H1 (cell line): ENCODE measurements around the gene SMOC2. TPM values are rescaled to one million over a fixed set of nuclear protein-coding genes. Genes with fewer than 3 reads are reported as not detected.

Source experiments
- CTCF ChIA-PET: fragments of 300-600 bp; sonication (Branson Sonifier 250); formaldehyde crosslinking; loops from one replicate; lab custom pipeline; 2021; ENCODE audit not compliant: partially characterized antibody; lab: Charles Lee
- POLR2A ChIA-PET: fragments of 300-600 bp; sonication (Branson Sonifier 250); formaldehyde crosslinking; loops from one replicate; lab custom pipeline; 2021; ENCODE audit warnings: inconsistent platforms; ENCODE audit not compliant: partially characterized antibody; lab: Charles Lee
- DNase-seq, 2 experiments: peaks; one replicate each; pipeline versions ENCODE4 v3.0.0 to v3.0.0-alpha.2; 2010 to 2022; ENCODE audit warnings: low spot score in 2 of 2, low read depth in 1 of 2, mixed read lengths in 1 of 2
- FAIRE-seq: peaks from 2 replicates; lab custom pipeline; 2011; peaks lifted over from hg19 to GRCh38; lab: Jason Lieb, UNC
- H2AFZ ChIP-seq: 2 replicates; pipeline ENCODE4 v1.8.1; 2012; ENCODE audit warnings: low read length, inconsistent platforms
- H2AK5ac ChIP-seq: 2 replicates; pipeline ENCODE4 v1.6.1; 2013; ENCODE audit warnings: low read depth, low read length
- H2BK120ac ChIP-seq: replicated peaks from 2 replicates; pipeline ENCODE3; 2013; ENCODE audit warnings: low read depth, low read length, inconsistent platforms
- H2BK12ac ChIP-seq: 2 replicates; pipeline ENCODE4 v1.6.1; 2013; ENCODE audit warnings: low read depth, low read length
- H2BK15ac ChIP-seq: 2 replicates; pipeline ENCODE4 v1.6.1; 2013; ENCODE audit warnings: low read length
- H2BK20ac ChIP-seq: 2 replicates; pipeline ENCODE4 v1.6.1; 2013; ENCODE audit warnings: low read length
- H2BK5ac ChIP-seq: 2 replicates; pipeline ENCODE4 v1.6.1; 2013; ENCODE audit warnings: low read depth, low read length
- H3K14ac ChIP-seq: 2 replicates; pipeline ENCODE4 v1.6.1; 2013; ENCODE audit warnings: inconsistent platforms; ENCODE audit not compliant: insufficient read length
- H3K18ac ChIP-seq: 2 replicates; pipeline ENCODE4 v1.6.1; 2013; ENCODE audit warnings: low read length; ENCODE audit errors: extremely low read depth
- H3K23ac ChIP-seq: 2 replicates; pipeline ENCODE4 v1.6.1; 2013; ENCODE audit warnings: inconsistent platforms; ENCODE audit not compliant: insufficient read length
- H3K23me2 ChIP-seq: 2 replicates; pipeline ENCODE4 v1.6.1; 2013; ENCODE audit warnings: low read depth, low read length
- H3K27ac ChIP-seq: 2 replicates; pipeline ENCODE4 v1.6.1; 2011; ENCODE audit warnings: low read depth, low read length, inconsistent platforms
- H3K27me3 ChIP-seq, 4 experiments: replicated peaks in 1 of 4; 1 replicate in 1 of 4; 2 replicates in 3 of 4; pipeline versions ENCODE4 v1.6.1 to v1.8.1; 2011 to 2013; ENCODE audit warnings: low read length in 3 of 4, mild to moderate bottlenecking in 3 of 4, inconsistent platforms in 2 of 4, mixed read lengths in 2 of 4, moderate library complexity in 1 of 4; ENCODE audit not compliant: control insufficient read depth in 3 of 4, insufficient read depth in 3 of 4; ENCODE audit errors: extremely low read depth in 1 of 4
- H3K36me3 ChIP-seq, 4 experiments: 2 replicates each; pipeline versions ENCODE4 v1.6.1 to v1.8.1; 2011 to 2013; ENCODE audit warnings: mild to moderate bottlenecking in 4 of 4, low read length in 3 of 4, moderate library complexity in 2 of 4, control low read depth in 1 of 4, inconsistent platforms in 1 of 4; ENCODE audit not compliant: insufficient read depth in 4 of 4, control insufficient read depth in 2 of 4
- H3K4ac ChIP-seq: replicated peaks from 2 replicates; pipeline ENCODE3; 2013; ENCODE audit warnings: low read length, low read depth, mixed read lengths, inconsistent platforms; ENCODE audit not compliant: insufficient read length
- H3K4me1 ChIP-seq, 4 experiments: replicated peaks in 1 of 4; 1 replicate in 1 of 4; 2 replicates in 3 of 4; pipeline versions ENCODE4 v1.6.1 to v1.8.1; 2011 to 2013; ENCODE audit warnings: low read length in 3 of 4, inconsistent platforms in 2 of 4, mixed read lengths in 1 of 4; ENCODE audit not compliant: insufficient read depth in 4 of 4, control insufficient read depth in 3 of 4
- H3K4me2 ChIP-seq, 2 experiments: 2 replicates each; pipeline versions ENCODE4 v1.6.1 to v1.8.1; 2011 to 2013; ENCODE audit warnings: low read depth in 2 of 2, low read length in 2 of 2, control low read depth in 1 of 2, inconsistent platforms in 1 of 2, mild to moderate bottlenecking in 1 of 2; ENCODE audit not compliant: insufficient read depth in 1 of 2
- H3K4me3 ChIP-seq, 4 experiments: fragments of 200-600, 300-600 bp in 1 of 4; sonication (generic), shearing (Covaris generic), sonication (Bioruptor Twin) in 1 of 4; 2 replicates each; pipeline versions ENCODE4 v1.5.1 to v1.8.1; 2011 to 2016; ENCODE audit warnings: low read length in 4 of 4, low read depth in 3 of 4, control low read depth in 2 of 4, inconsistent platforms in 2 of 4, mild to moderate bottlenecking in 2 of 4, mixed read lengths in 1 of 4, moderate library complexity in 1 of 4; ENCODE audit not compliant: insufficient read depth in 2 of 4; ENCODE audit errors: extremely low read depth in 1 of 4
- H3K56ac ChIP-seq: replicated peaks from 2 replicates; pipeline ENCODE3; 2013; ENCODE audit warnings: low read depth, mild to moderate bottlenecking, mixed read lengths, low read length, inconsistent platforms; ENCODE audit not compliant: insufficient read length
- H3K79me1 ChIP-seq: 2 replicates; pipeline ENCODE4 v1.6.1; 2013; ENCODE audit warnings: low read depth, low read length, control low read depth
- H3K79me2 ChIP-seq, 2 experiments: 2 replicates each; pipeline versions ENCODE4 v1.6.1 to v1.8.1; 2012 to 2013; ENCODE audit warnings: low read length in 2 of 2, mild to moderate bottlenecking in 2 of 2, inconsistent platforms in 1 of 2; ENCODE audit not compliant: insufficient read depth in 2 of 2, control insufficient read depth in 1 of 2
- H3K9ac ChIP-seq, 4 experiments: replicated peaks in 1 of 4; 1 replicate in 1 of 4; 2 replicates in 3 of 4; pipeline versions ENCODE4 v1.6.1 to v1.8.1; 2011 to 2013; ENCODE audit warnings: low read depth in 3 of 4, low read length in 3 of 4, control low read depth in 2 of 4, mild to moderate bottlenecking in 2 of 4, moderate library complexity in 2 of 4, inconsistent platforms in 1 of 4; ENCODE audit errors: extremely low read depth in 1 of 4
- H3K9me3 ChIP-seq, 2 experiments: 2 replicates each; pipeline versions ENCODE4 v1.6.1 to v1.8.1; 2012 to 2013; ENCODE audit warnings: mild to moderate bottlenecking in 2 of 2, moderate library complexity in 2 of 2, control low read depth in 1 of 2, inconsistent platforms in 1 of 2, low read depth in 1 of 2, low read length in 1 of 2, mixed read lengths in 1 of 2; ENCODE audit not compliant: insufficient read depth in 2 of 2
- H4K20me1 ChIP-seq, 2 experiments: replicated peaks in 1 of 2; 2 replicates each; pipeline versions ENCODE3 to v1.8.1; 2011 to 2013; ENCODE audit warnings: inconsistent platforms in 2 of 2, low read length in 2 of 2, mild to moderate bottlenecking in 1 of 2; ENCODE audit not compliant: insufficient read depth in 2 of 2, control insufficient read depth in 1 of 2
- H4K5ac ChIP-seq: 2 replicates; pipeline ENCODE4 v1.6.1; 2013; ENCODE audit warnings: low read length, low read depth, mixed read lengths, inconsistent platforms; ENCODE audit not compliant: insufficient read length
- H4K8ac ChIP-seq: 2 replicates; pipeline ENCODE4 v1.8.0; 2013; ENCODE audit warnings: mild to moderate bottlenecking, moderate library complexity, low read length, inconsistent platforms; ENCODE audit not compliant: insufficient read depth; ENCODE audit errors: extremely low read depth
- H4K91ac ChIP-seq: replicated peaks from 2 replicates; pipeline ENCODE3; 2013; ENCODE audit warnings: low read length, mixed read lengths, inconsistent platforms; ENCODE audit not compliant: insufficient read length
- JUN ChIP-seq: IDR thresholded peaks from 2 replicates; pipeline ENCODE4 v1.6.1; 2011; ENCODE audit warnings: low read depth, mild to moderate bottlenecking, improper control_type of control experiment, low read length
- RAD21 ChIP-seq, 2 experiments: IDR thresholded peaks in 1 of 2; conservative IDR thresholded peaks in 1 of 2; 2 replicates each; pipeline ENCODE4 v1.6.1; 2011; ENCODE audit warnings: low read depth in 2 of 2, low read length in 2 of 2, improper control_type of control experiment in 1 of 2, inconsistent platforms in 1 of 2, mild to moderate bottlenecking in 1 of 2, moderate library complexity in 1 of 2
- TCF12 ChIP-seq: IDR thresholded peaks from 2 replicates; pipeline ENCODE4 v1.6.1; 2011; ENCODE audit warnings: low read depth, mild to moderate bottlenecking, low read length
- WGBS, 2 experiments: shearing (Covaris generic) in 1 of 2; methylation state at CpG; one replicate each; pipeline versions ENCODE4 v1.1.6 to v1.1.7; 2013 to 2015; ENCODE audit warnings: low lambda C conversion rate in 2 of 2, mixed read lengths in 2 of 2, inconsistent platforms in 1 of 2, low coverage in 1 of 2, missing lambda C conversion rate in 1 of 2; ENCODE audit not compliant: insufficient replicate concordance in 2 of 2, insufficient coverage in 1 of 2, insufficient read length in 1 of 2; ENCODE audit errors: extremely low coverage in 1 of 2, missing lambda C conversion rate in 1 of 2; 5-methylcytosine and 5-hydroxymethylcytosine counted together
- polyA plus RNA-seq, 7 experiments: library from polyadenylated mRNA; depleted of rRNA in 3 of 7; stranded (reverse) in 5 of 7; unstranded in 2 of 7; fragments of >200 nt in 5 of 7; fragments of 200-250 nt in 2 of 7; gene quantifications; 1 replicate in 5 of 7; 2 replicates in 1 of 7; 4 replicates in 1 of 7; pipeline versions ENCODE4 v1.2.1 to v1.2.3, GENCODE V29; 2011 to 2013; ENCODE audit warnings: missing spikeins in 2 of 7, mixed read lengths in 2 of 7
- total RNA-seq: library from RNA; stranded (reverse); fragmentation: NEBNext Ultra II Directional; extraction: Animal tissue kit (Norgen Biotek cat#: 25700); gene quantifications from 2 replicates; pipeline ENCODE4 v1.2.1, GENCODE V29; 2021

Gene SMOC2
- total and polyA plus RNA-seq, 2 of the 8 experiments (the other 6 are each of a cell fraction or from before 2014, with no cell fraction given) = 7.7 to 8.5 TPM

DNA sequence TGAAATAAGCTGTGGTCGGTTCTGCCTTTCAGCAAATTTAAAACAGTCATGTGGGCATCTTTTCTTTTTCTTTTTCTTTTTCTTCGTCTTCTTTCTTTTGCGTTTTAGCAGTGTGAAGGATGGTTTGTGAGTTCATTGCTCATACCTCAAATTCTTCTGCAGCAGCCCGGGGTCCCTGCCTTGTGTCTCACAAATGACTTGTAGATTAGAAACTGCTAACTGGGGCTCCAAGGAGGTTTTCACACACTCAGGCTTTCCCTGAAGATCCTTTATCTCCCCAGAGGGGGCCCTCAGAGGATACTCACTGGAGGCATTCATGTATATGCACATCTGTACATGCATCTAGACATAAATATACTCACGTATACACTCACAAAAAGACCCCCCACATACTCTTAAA is 1.7 kb downstream of the SMOC2 start:
- H3K9ac ChIP-seq = 0 out of 7 replicates have a peak overlapping the region, but pooled peaks of 1 of the 4 experiments have one; percentile 28
- H4K8ac ChIP-seq = no peak overlapping the region
- H3K27ac ChIP-seq = no peak overlapping the region
- CTCF ChIA-PET = interaction anchor here (1.2 kb wide), 1 partner anchor 8 kb away, joined by 3 read pairs; no protein-coding TSS in a partner anchor
- H2AK5ac ChIP-seq = no peak overlapping the region
- no peak overlapping the region for H2BK120ac ChIP-seq
- no peak overlapping the region for H3K14ac ChIP-seq
- FAIRE-seq (peak; percentile 58), DNase-seq (no peak)
- H2BK12ac ChIP-seq = no peak overlapping the region
- H3K4me3 ChIP-seq = peak overlapping the region in 3 of 4 experiments; percentile 55 to 74 (median 68); a peak in 5 of 8 replicates
- H4K20me1 ChIP-seq = no peaks in the 10 kb centered on the region
- H3K79me2 ChIP-seq = no peaks in the 10 kb centered on the region
- H3K4ac ChIP-seq = no peak overlapping the region
- WGBS, 2 experiments = 8% methylated on average over 5 of the region's 5 CpGs; no CpG with 5 or more reads in 1 of the 2 experiments
- H4K91ac ChIP-seq = no peak overlapping the region
- H3K27me3 ChIP-seq = peaks cover 0 to 31% (median 28%) of the 10 kb centered on the region in 4 experiments; a peak in 6 of 7 replicates
- POLR2A ChIA-PET = interaction anchor here (0.5 kb wide), 1 partner anchor 362 kb away, joined by 3 read pairs; no protein-coding TSS in a partner anchor
- no peak overlapping the region for H2BK5ac ChIP-seq
- H3K56ac ChIP-seq = no peak overlapping the region
- H3K9me3 ChIP-seq = no peaks in the 10 kb centered on the region
- no peak overlapping the region for H3K18ac ChIP-seq
- no peak overlapping the region for H3K23ac ChIP-seq
- H3K4me2 ChIP-seq = peak overlapping the region; percentile 83 to 94
- H3K36me3 ChIP-seq = no peaks in the 10 kb centered on the region
- H2BK20ac ChIP-seq = no peak overlapping the region
- peaks cover 12% of the 10 kb centered on the region; the same call in 1 of the 2 replicates for H3K23me2 ChIP-seq
- peaks cover 10 to 24% (median 17%) of the 10 kb centered on the region in 4 experiments for H3K4me1 ChIP-seq
- H4K5ac ChIP-seq = no peak overlapping the region
- 0 out of 4 replicates have a peak, but pooled peaks of 1 of the 2 experiments have one; percentile 10 for TF ChIP-seq RAD21 (IDR thresholded peaks at IDR 0.05 in 1 of 2, conservative IDR thresholded peaks at IDR 0.05 in 1 of 2; ENCODE audit: low read depth in 2 of 2, low read length in 2 of 2)
- TF ChIP-seq TCF12 = no peak
- no peak for TF ChIP-seq JUN
- TF ChIP-seq, all 59 proteins: peak for 1
- no peaks in the 10 kb centered on the region for H3K79me1 ChIP-seq
- no peak overlapping the region for H2BK15ac ChIP-seq
- no peak overlapping the region for H2AFZ ChIP-seq
